ENCODE measurements around the gene SIX2. TPM values are rescaled to one million over a fixed set of nuclear protein-coding genes. Genes with fewer than 3 reads are reported as not detected.
"Not testable (repeated sequence)": the region's sequence is repeated elsewhere in the genome, so short reads cannot be mapped to it uniquely, and the experiment has no call there.

The SIX2 gene
- 0.06 and 0.52 TPM in 2 replicates for total RNA-seq (2014; rRNA removed; shearing (Covaris generic))

- peak; percentile 91 for DNase-seq (ENCODE audit: low spot score)
Observed at GRCh38 chr2:45009303-45009927, at the start of gene SIX2. Gene SIX2, minus strand, starts transcription at chr2:45009452. Its CDS starts 342 bp downstream, at chr2:45009110.

- DNase-seq (ENCODE audit: low spot score), result no peak
Observed at GRCh38 chr2:45055162-45055605, 45.9 kb upstream of the SIX2 start.

- DNase-seq (ENCODE audit: low spot score), result no peak
Observed at GRCh38 chr2:45053966-45054365, 44.7 kb upstream of the SIX2 start.

- DNase-seq (ENCODE audit: low spot score), result no peak
Observed at GRCh38 chr2:45052388-45052928, 43.2 kb upstream of the SIX2 start.

GRCh38 chr2:45049569-45050336 is 40.5 kb upstream of the SIX2 start:
- no peak for DNase-seq (ENCODE audit: low spot score)

GRCh38 chr2:45047301-45047700 is 38.0 kb upstream of the SIX2 start:
- no peak for DNase-seq (ENCODE audit: low spot score)

- no peak for DNase-seq (ENCODE audit: low spot score)
Observed at GRCh38 chr2:45046786-45047185, 37.5 kb upstream of the SIX2 start.

- DNase-seq (ENCODE audit: low spot score), result no peak
Observed at GRCh38 chr2:45045706-45046105, 36.5 kb upstream of the SIX2 start.

- DNase-seq (ENCODE audit: low spot score), result no peak
Observed at GRCh38 chr2:45044916-45045315, 35.7 kb upstream of the SIX2 start.

- DNase-seq (ENCODE audit: low spot score), result no peak
Observed at GRCh38 chr2:45043174-45043573, 33.9 kb upstream of the SIX2 start.

GRCh38 chr2:45042401-45042800 is 33.1 kb upstream of the SIX2 start:
- no peak for DNase-seq (ENCODE audit: low spot score)

GRCh38 chr2:45040786-45041185 is 31.5 kb upstream of the SIX2 start:
- DNase-seq (ENCODE audit: low spot score), result no peak

GRCh38 chr2:45039804-45040203 is 30.6 kb upstream of the SIX2 start:
- not testable (repeated sequence) for DNase-seq (ENCODE audit: low spot score)

GRCh38 chr2:45038861-45039260 is 29.6 kb upstream of the SIX2 start:
- DNase-seq (ENCODE audit: low spot score), result not testable (repeated sequence)

- DNase-seq (ENCODE audit: low spot score), result no peak
Observed at GRCh38 chr2:45033302-45033701, 24.1 kb upstream of the SIX2 start.

GRCh38 chr2:45031028-45031427 is 21.8 kb upstream of the SIX2 start:
- no peak for DNase-seq (ENCODE audit: low spot score)

- DNase-seq (ENCODE audit: low spot score), result no peak
Observed at GRCh38 chr2:45030553-45030952, 21.3 kb upstream of the SIX2 start.

- no peak for DNase-seq (ENCODE audit: low spot score)
Observed at GRCh38 chr2:45029215-45029614, 20.0 kb upstream of the SIX2 start.

- peak; percentile 46 for DNase-seq (ENCODE audit: low spot score)
Observed at GRCh38 chr2:45028276-45028675, 19.0 kb upstream of the SIX2 start.

- no peak for DNase-seq (ENCODE audit: low spot score)
Observed at GRCh38 chr2:45026924-45027450, 17.7 kb upstream of the SIX2 start.

- peak; percentile 98 for DNase-seq (ENCODE audit: low spot score)
Observed at GRCh38 chr2:45024600-45025291, 15.5 kb upstream of the SIX2 start.

GRCh38 chr2:45024097-45024496 is 14.8 kb upstream of the SIX2 start:
- DNase-seq (ENCODE audit: low spot score), result no peak
